ENCODE data around the gene PELI1.

The PELI1 gene

DNA sequence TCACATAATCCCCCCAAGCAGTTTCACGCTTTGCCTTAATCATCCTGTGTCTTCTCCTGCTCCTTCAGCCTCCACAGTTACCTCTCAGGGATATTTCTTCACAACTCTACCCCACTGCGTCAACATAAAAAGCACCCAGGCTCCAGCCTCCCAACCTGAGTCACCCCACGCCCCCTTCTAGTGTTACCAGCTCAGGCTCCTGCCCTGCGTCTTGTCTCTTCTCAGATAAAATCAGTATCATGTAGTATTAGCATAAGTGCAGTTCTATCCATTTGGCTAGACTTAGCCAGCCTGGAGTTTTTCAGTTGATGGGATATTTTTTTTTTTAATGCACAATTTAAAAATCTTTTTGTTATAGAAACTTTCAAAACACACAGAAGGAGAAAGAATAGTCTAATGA is 9.6 kb upstream of the PELI1 start:
- no peak for DNase-seq

- no peak for DNase-seq
Measured at GRCh38 chr2:64151476-64151875, 7.3 kb upstream of the PELI1 start.

DNA sequence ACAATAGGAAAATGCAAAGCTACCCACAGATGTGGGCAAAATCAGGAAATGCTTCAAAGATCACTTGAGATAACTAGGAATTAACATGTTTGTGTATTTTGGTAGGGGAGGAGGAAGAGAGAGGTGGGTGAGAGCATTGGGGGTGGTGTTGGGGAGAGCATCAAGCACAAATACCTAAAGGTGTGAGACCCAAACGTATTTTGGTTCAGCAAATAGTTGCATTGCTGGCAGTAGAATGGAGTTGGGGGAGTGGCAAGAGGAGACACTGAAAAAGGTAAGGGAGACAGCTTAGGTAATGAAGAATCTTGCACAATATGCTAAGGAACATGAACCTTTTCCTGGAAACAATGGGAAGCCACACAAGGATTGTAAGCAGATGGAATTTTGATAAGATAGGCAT is 1.5 kb upstream of the PELI1 start:
- no peak for DNase-seq

- DNase-seq, result no peak
Measured at GRCh38 chr2:64145119-64145518, 899 bp upstream of the PELI1 start.

DNA sequence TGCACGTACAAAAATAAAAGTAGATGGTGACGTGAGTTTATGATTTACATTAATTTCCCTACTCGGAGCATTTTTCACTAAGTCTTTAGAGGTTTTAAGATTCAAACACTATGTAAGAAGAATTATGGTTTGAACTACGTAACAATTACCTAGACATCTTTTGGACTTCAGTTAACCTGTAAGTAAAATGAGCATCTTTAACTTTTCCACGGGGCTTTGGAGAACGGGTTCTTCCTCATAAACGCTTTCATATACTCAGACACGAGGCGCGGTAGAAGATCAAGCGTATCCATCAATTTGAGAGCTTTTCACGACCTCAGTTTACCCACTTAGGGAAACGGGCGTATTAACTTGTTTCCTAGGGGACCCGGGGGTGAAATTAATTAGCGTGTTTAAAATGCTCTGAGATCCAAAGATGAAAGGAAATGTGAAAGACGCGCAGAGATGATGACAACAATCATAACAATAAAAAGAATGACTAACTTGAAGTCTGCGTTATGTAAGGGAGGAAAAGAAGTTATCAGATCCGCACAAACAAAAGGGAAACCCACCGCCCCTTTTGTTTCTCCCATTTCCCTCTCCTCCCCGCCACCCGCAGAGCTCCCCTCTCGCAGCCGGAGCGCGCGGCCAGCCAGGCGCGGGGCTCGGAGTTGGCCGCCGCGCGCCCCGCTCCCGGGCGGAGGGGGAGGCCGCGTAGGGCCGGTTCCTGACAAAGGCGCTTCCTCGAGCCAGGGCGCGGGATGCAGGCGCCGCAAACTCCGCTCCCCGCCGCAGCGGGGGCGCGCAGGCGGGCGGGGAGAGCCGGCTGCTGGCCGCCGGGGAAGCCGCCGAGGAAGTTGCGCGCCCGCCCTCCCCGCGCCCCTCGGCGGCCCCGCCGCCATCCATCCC is 807 bp downstream of the PELI1 start:
- DNase-seq, result peak; percentile 44

DNA sequence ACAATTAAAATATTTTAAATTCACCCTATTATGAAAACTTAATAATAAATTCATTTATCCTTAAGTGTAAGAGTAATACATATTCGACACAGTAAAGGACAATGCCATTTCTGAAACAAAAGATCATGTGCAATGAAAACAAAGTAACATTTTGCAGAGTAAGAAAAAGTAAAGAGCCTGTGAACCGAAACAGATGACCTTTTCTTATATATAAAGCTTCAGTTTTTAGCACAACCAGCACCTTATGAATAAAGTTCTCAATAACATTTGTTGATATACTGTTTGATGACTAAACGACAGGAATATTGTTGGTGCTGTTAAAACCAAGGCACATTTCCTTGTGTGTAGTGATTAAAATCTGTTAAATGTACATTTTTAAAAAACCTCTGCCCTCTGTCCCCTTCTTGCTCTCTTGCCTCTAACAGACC is 1.5 kb downstream of the PELI1 start:
- no peak for DNase-seq

GRCh38 chr2:64141674-64142405 is 2.4 kb downstream of the PELI1 start:
- peak; percentile 52 for DNase-seq

GRCh38 chr2:64140665-64141200 is 3.5 kb downstream of the PELI1 start:
- no peak for DNase-seq

DNA sequence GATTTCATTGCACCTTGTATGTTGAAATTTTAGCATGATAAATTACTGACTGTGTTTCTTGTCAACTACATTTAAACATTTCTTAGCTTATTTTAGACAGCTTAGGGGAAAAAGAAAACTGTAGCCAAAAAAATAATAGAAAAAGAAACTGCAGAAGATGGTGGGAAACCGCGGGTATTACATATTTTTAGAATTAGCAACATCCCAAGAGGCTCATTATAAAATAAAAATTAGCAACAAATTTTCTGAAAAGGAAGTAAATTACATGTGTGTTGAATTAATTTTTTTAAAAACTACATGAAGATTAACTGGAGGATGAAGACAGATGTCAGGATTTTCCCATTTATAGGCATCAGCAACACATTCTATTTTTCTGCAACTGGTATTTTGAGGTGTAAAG is 4.3 kb downstream of the PELI1 start:
- peak; percentile 47 for DNase-seq

DNA sequence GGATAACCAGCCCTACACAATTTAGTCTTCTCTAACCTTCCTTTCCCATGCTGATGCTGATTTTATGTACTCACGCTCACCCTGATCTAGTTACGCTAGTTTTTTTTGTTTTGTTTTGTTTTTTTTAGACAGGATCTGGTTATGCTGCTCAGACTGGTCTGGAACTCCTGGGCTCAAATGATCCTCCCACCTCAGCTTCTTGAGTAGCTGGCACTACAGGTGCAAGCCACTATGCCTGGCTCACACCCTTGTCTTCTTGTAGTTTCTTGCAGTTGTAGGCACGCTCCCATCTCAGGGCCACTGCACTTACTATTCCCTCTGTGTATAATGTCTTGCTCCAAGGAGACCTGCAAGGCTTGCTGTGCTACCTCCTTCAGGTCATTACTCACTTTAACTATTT is 6.2 kb downstream of the PELI1 start:
- DNase-seq, result no peak

- no peak for DNase-seq
Measured at GRCh38 chr2:64137567-64137966, 6.7 kb downstream of the PELI1 start.

DNA sequence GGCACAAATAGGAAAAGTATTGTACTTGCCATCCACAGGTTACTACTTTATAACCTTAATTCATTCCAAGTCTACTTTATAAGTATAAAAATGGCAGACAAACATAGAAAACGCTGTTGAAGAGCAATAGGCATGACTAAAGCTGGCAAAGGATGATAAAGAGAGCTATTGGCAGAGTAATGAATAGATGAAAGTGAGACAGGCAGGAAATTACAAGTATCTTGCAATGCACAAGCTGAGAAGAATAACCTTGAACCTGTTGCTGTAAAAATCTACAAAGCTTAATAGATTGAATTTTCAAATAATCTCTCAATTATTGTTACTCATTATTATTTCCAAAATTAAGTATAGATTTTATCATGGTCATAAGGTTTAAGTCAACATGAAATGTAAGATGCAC is 8.8 kb downstream of the PELI1 start:
- DNase-seq, result no peak

DNA sequence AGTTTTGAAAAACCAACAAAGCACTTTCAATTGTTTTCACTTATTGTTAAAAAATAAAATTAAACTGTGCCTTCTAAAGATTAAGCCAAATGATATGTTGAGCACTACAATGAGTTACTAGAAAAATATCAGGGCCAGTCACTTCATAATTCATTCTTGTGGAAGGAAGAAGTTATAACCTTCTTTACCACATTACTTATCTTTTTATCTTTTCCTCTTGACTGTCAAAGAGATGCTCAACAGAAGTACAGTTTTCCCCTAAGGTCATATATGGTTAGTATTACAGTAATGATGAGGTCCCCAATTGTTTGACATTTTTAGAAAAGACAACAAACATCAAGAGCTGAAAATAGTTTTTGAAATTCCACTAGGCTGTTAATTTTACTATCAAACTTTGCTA is 9.4 kb downstream of the PELI1 start:
- DNase-seq, result peak; percentile 43

- DNase-seq, result peak; percentile 90
Measured at GRCh38 chr2:64133828-64134227, 10.4 kb downstream of the PELI1 start.

DNA sequence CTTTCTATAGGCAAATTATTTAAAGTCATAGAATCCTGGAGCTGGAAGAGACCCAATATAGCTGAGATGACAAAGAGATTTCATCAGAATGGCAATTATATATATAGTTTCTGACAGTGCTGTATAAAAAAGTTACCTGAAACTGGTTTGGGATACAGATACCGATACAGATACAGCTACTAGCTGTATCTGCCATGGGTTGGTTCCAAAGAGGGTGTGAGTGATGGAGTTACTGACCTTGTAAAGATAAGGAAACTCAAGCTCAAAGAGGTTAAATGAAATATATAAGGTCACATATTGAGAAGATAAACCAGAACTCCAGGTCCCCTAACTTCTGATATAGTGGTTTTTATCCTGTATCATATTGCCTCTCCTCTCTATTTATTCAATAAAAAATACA is 10.9 kb downstream of the PELI1 start:
- DNase-seq, result no peak

GRCh38 chr2:64130333-64130732 is 13.9 kb downstream of the PELI1 start:
- DNase-seq, result no peak

- no peak for DNase-seq
Measured at GRCh38 chr2:64128943-64129391, 15.3 kb downstream of the PELI1 start.

DNA sequence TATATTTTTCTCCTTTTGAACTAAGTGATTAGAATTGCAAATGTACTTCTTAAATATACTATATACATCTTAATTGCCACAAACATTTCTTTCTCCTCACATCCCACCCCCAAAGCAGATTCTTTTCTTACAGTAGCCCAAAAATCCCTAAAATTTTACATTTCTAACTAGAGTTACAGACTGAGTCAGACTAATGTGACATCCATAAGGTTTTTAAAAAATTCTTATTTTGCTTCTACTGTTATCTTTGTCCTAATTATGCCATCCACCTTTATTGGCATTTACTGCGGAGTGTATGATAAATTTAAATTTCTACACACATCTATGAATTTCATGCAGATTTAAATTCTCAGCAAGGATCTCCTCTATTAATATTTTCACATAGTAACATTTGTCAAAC is 15.8 kb downstream of the PELI1 start:
- no peak for DNase-seq

- no peak for DNase-seq
Measured at GRCh38 chr2:64127119-64127518, 17.1 kb downstream of the PELI1 start.

DNA sequence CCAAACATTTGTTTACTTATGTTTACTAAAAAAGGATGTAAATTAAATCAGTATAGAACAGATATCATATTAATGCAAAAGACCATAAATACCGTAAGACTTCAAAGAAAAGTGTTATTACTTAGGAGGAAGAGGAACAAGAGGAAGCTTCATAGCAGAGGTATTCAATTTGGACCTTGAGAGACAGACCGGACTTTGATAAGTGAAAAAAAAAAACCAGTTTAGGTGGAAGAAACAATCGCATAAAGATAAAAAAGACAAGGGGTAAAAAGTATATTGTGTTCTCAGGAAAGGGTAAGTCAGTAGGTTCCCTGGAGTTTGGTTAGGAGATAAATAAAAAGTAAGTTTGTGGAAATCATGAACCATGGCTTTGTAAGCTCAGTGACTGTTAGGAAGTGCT is 17.6 kb downstream of the PELI1 start:
- DNase-seq, result no peak

GRCh38 chr2:64124571-64124970 is 19.6 kb downstream of the PELI1 start:
- DNase-seq, result no peak

DNA sequence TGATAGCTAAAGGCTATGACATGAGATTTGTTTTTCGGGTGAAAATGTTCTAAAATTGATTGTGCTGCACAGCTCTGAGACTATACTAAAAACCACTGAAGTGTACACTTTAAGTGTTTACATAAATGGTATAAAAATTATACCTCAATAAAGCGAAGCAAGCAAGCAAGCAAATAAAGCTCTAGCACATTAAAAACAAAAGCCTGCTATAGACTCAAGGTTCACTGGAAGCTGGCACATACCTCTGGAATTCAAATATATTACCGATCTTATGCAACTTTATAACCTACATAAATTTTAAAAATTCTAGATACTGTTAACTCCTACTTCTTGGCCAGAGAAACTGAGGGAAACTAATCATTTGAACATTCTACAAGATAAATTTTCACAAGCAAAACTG is 20.1 kb downstream of the PELI1 start:
- DNase-seq, result no peak

- DNase-seq, result no peak
Measured at GRCh38 chr2:64123740-64124139, 20.5 kb downstream of the PELI1 start.

DNA sequence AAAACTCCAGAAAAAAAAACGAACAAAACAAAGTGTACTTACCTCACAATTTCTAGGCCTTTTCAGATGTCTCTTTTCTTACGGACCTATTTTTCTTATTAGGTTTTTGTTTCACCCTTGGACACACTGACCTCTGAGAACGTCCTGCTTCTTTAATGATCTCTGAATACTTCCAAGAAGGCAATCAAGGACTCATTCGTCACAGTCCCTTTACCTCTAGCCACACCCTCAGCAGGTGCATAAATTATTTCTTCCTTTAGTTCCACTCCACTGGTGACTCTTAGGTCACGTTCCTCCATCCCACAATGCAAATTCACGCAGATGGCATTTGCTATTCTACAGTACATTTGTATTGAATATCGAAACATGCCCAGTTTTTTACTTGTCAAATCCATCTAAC is 21.9 kb downstream of the PELI1 start:
- DNase-seq, result no peak
